Measurements from ENCODE around the gene PTH1R. TPM values are rescaled to one million over a fixed set of nuclear protein-coding genes. Genes with fewer than 3 reads are reported as not detected.
A peak's percentile ranks its signal among the peaks of the same experiment; 100 is the strongest.

The PTH1R gene
- total RNA-seq, 1 experiment from 2014 or later: 1.0 TPM

DNA sequence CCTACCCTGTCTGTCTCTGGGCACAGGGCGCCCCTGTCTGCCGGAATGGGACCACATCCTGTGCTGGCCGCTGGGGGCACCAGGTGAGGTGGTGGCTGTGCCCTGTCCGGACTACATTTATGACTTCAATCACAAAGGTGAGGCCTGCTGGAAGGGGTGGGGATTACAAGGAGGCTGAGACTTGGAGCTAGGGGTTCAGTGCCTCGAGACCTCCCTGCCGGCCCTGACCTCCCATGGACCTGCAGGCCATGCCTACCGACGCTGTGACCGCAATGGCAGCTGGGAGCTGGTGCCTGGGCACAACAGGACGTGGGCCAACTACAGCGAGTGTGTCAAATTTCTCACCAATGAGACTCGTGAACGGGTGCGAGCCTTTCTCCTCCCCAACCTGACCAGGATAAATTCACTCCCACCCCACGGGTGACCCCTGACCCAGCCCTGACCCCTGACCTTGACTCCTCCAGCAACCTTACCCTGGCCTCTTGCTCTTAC lies 20.4 kb downstream of the PTH1R start:
- Histone ChIP-seq H3K18ac (ENCODE audit: insufficient read length, low read depth, low read length) (no peak overlapping the region), H3K9me3 (ENCODE audit: control insufficient read depth, low read depth, low read length) (no peaks in the 10 kb centered on the region), H4K5ac (ENCODE audit: insufficient read length, low read depth, low read length) (no peak overlapping the region), H3K9ac (ENCODE audit: extremely low read depth, insufficient read length, low read length) (no peak overlapping the region), H3K23me2 (ENCODE audit: insufficient read length, low read depth, low read length, poor library complexity, severe bottlenecking) (peaks cover under 1% of the 10 kb centered on the region), H2AFZ (ENCODE audit: low read length) (no peak overlapping the region), H3K79me1 (ENCODE audit: insufficient read depth, low read depth, low read length, poor library complexity, severe bottlenecking) (no peaks in the 10 kb centered on the region), H3K27ac (ENCODE audit: insufficient read length, low read depth, low read length) (no peak overlapping the region), H3K23ac (ENCODE audit: insufficient read length, low read depth, low read length) (no peak overlapping the region), H2BK12ac (ENCODE audit: insufficient read length, low read depth, low read length) (no peak overlapping the region), H2BK120ac (ENCODE audit: low read depth, low read length, poor library complexity, severe bottlenecking) (no peak overlapping the region), H4K20me1 (ENCODE audit: control insufficient read depth, insufficient read depth, insufficient read length) (no peaks in the 10 kb centered on the region), H2BK15ac (ENCODE audit: low read depth, low read length) (no peak overlapping the region), H2BK5ac (ENCODE audit: insufficient read length, low read length) (no peak overlapping the region), H3K79me2 (ENCODE audit: insufficient read depth, low read length) (no peaks in the 10 kb centered on the region), H3K4ac (ENCODE audit: low read depth, low read length) (no peak overlapping the region), H3T11ph (ENCODE audit: low read length) (no peak overlapping the region), H4K8ac (replicated peaks; ENCODE audit: insufficient read length, low read depth, low read length) (no peak overlapping the region), H3K4me2 (ENCODE audit: insufficient read depth, insufficient read length, low read length) (no peak overlapping the region), H2BK20ac (ENCODE audit: low read depth, low read length, poor library complexity, severe bottlenecking) (no peak overlapping the region), H2AK5ac (ENCODE audit: insufficient read length, low read length) (no peak overlapping the region), H3K4me1 (ENCODE audit: insufficient read depth, low read length) (no peaks in the 10 kb centered on the region; the same call in 1 of the 2 replicates), H3K56ac (ENCODE audit: insufficient read length, low read depth, low read length) (no peak overlapping the region), H3K14ac (ENCODE audit: insufficient read depth, low read length) (no peak overlapping the region), H4K91ac (ENCODE audit: insufficient read length, low read depth, low read length) (no peak overlapping the region), H3K27me3 (ENCODE audit: insufficient read depth, low read length) (no peaks in the 10 kb centered on the region; the same call in 1 of the 2 replicates)
- Mint-ChIP-seq H3K27me3 (ENCODE audit: low read depth) (peaks cover 37% of the 10 kb centered on the region), H3K4me3 (no peak overlapping the region), H3K27ac (no peak overlapping the region), H3K36me3 (ENCODE audit: insufficient read depth in 1 of 3, low read depth in 3 of 3) (no peaks in the 10 kb centered on the region), H3K9me3 (no peaks in the 10 kb centered on the region; a peak in 1 of 5 replicates), H3K4me1 (peaks cover 2% of the 10 kb centered on the region in 2 experiments)
- TF ChIP-seq, protein P1, sequence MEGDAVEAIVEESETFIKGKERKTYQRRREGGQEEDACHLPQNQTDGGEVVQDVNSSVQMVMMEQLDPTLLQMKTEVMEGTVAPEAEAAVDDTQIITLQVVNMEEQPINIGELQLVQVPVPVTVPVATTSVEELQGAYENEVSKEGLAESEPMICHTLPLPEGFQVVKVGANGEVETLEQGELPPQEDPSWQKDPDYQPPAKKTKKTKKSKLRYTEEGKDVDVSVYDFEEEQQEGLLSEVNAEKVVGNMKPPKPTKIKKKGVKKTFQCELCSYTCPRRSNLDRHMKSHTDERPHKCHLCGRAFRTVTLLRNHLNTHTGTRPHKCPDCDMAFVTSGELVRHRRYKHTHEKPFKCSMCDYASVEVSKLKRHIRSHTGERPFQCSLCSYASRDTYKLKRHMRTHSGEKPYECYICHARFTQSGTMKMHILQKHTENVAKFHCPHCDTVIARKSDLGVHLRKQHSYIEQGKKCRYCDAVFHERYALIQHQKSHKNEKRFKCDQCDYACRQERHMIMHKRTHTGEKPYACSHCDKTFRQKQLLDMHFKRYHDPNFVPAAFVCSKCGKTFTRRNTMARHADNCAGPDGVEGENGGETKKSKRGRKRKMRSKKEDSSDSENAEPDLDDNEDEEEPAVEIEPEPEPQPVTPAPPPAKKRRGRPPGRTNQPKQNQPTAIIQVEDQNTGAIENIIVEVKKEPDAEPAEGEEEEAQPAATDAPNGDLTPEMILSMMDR (conservative IDR thresholded peaks at IDR 0.05): 0 out of 3 replicates have a peak, but pooled peaks have one; percentile 24
- no CpG with 5 or more reads among the region's 15 CpGs for WGBS (ENCODE audit: extremely low coverage, insufficient read length, low lambda C conversion rate)
- no peak for DNase-seq

Measured in H9 (cell line).